ENCODE results near the gene C8A. TPM values are rescaled to one million over a fixed set of nuclear protein-coding genes. Genes with fewer than 3 reads are reported as not detected.
A peak's percentile ranks its signal among the peaks of the same experiment; 100 is the strongest.

The C8A gene
- total and polyA plus RNA-seq, 2 experiments from 2014 or later: not detected

- TF ChIP-seq EZH2phosphoT487 (IDR thresholded peaks at IDR 0.05; ENCODE audit: insufficient read depth, low read depth): 0 out of 2 replicates have a peak, but pooled peaks have one; percentile 53
- TF ChIP-seq EZH2 (IDR thresholded peaks at IDR 0.05; ENCODE audit: insufficient read depth, poor library complexity, severe bottlenecking): no peak
- Histone ChIP-seq H3F3A (ENCODE audit: insufficient read depth) (no peaks in the 10 kb centered on the region), H3K4me2 (ENCODE audit: unreplicated experiment) (peak overlapping the region; percentile 67), H3K9ac (peak overlapping the region; percentile 57), H4K20me1 (ENCODE audit: insufficient read depth) (no peaks in the 10 kb centered on the region), H3K36me3 (ENCODE audit: low read depth) (no peaks in the 10 kb centered on the region), H3K9me2 (ENCODE audit: insufficient read depth) (no peaks in the 10 kb centered on the region), H3K27me3 (replicated peaks; ENCODE audit: insufficient read depth) (no peaks in the 10 kb centered on the region), H3K79me2 (ENCODE audit: insufficient read depth) (no peaks in the 10 kb centered on the region), H3K27ac (peak overlapping the region; percentile 77), H3K4me1 (ENCODE audit: insufficient read depth) (peaks cover 16% of the 10 kb centered on the region), H3K9me3 (ENCODE audit: low read depth) (no peaks in the 10 kb centered on the region), H2AFZ (peak overlapping the region; percentile 66; the same call in 1 of the 2 replicates), H3K4me3 (peak overlapping the region; percentile 53)
- DNase-seq: peak; percentile 97
- in situ Hi-C loops (cut with MboI): loop anchor here (10.0 to 25.0 kb wide), 3 partner anchors 143 to 1330 kb away; no protein-coding TSS in a partner anchor
- 1% methylated on average over 8 of the region's 8 CpGs for WGBS, 2 experiments (ENCODE audit: low coverage in 1 of 2, low lambda C conversion rate in 2 of 2, missing lambda C conversion rate in 2 of 2)
Measured at GRCh38 chr1:56831871-56832693, 22.5 kb upstream of the C8A start.

DNA sequence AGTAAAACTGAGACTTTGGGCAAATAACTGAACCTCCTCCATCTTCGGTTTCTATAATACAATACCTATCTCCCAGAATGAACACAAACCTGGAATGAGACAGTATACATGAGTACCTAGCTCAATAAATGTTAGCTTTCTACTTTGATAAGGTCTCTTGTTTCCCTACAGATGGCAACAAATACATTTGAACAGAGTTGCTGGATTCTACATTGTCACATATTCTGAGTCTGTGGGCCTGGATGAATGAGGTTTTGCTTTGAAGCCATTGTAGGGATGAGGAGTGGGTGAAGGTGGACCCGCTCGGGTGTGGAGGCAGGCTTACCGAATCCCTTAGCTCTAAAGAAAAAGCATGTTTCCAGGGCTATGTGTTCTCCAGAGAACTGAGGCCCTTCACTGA lies 21.5 kb upstream of the C8A start:
- no peak overlapping the region for H3K4me2 ChIP-seq (ENCODE audit: unreplicated experiment)
- H3K4me3 ChIP-seq: no peak overlapping the region
- TF ChIP-seq EZH2phosphoT487 (IDR thresholded peaks at IDR 0.05; ENCODE audit: insufficient read depth, low read depth) (no peak), EZH2 (IDR thresholded peaks at IDR 0.05; ENCODE audit: insufficient read depth, poor library complexity, severe bottlenecking) (no peak)
- H3K27ac ChIP-seq: no peak overlapping the region
- no peak for DNase-seq
- H3K4me1 ChIP-seq (ENCODE audit: insufficient read depth): peaks cover 16% of the 10 kb centered on the region
- no peaks in the 10 kb centered on the region for H3K9me2 ChIP-seq (ENCODE audit: insufficient read depth)
- H3K27me3 ChIP-seq (replicated peaks; ENCODE audit: insufficient read depth): no peaks in the 10 kb centered on the region
- H3F3A ChIP-seq (ENCODE audit: insufficient read depth): no peaks in the 10 kb centered on the region
- no peaks in the 10 kb centered on the region for H3K79me2 ChIP-seq (ENCODE audit: insufficient read depth)
- H4K20me1 ChIP-seq (ENCODE audit: insufficient read depth): no peaks in the 10 kb centered on the region
- 97 to 100% methylated on average over 4 of the region's 4 CpGs for WGBS, 2 experiments (ENCODE audit: low coverage in 1 of 2, low lambda C conversion rate in 2 of 2, missing lambda C conversion rate in 2 of 2)
- 0 out of 2 replicates have a peak overlapping the region, but pooled peaks have one; percentile 1 for H2AFZ ChIP-seq
- H3K9me3 ChIP-seq (ENCODE audit: low read depth): no peaks in the 10 kb centered on the region
- no peak overlapping the region for H3K9ac ChIP-seq
- no peaks in the 10 kb centered on the region for H3K36me3 ChIP-seq (ENCODE audit: low read depth)
- in situ Hi-C loops (cut with MboI): loop anchor here (10.0 to 25.0 kb wide), 3 partner anchors 142 to 1329 kb away; no protein-coding TSS in a partner anchor

DNA sequence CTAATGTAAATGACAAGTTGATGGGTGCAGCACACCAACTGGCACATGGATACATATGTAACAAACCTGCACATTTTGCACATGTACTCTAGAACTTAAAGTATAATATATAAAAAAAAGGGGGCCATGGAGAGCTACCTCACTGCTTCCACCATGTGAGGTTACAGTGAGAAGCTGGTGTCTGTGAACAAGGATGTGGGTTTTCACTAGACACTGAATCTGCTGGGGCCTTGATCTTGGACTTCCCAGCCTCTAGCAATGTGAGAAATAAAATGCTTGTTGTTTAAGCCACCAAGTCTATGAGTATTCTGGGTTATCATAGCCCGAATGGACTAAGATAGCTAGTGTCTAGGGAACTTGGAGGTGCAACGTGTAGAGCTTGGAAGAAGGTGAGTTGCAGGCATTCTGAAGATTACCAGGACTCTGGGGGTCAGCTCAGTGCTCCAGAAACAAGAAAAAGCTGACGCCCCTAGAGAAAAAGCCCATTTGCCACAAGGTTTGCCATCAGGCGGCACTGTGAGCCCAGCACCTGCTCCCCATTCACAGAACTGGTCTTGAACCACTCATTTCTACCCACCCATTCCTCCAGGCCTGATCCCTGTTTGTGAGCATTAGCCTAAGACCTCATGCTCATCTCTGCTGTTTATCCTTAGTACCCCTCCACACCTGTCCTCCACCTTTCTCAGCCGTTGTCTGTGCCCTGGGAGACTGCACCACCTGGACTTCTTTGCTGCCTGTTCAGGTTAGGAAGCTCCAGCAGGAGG lies 20.3 kb upstream of the C8A start:
- TF ChIP-seq EZH2 (IDR thresholded peaks at IDR 0.05; ENCODE audit: insufficient read depth, poor library complexity, severe bottlenecking) (no peak), EZH2phosphoT487 (IDR thresholded peaks at IDR 0.05; ENCODE audit: insufficient read depth, low read depth) (no peak)
- WGBS, 2 experiments (ENCODE audit: low coverage in 1 of 2, low lambda C conversion rate in 2 of 2, missing lambda C conversion rate in 2 of 2): 72 to 79% methylated on average over 5 of the region's 5 CpGs
- H3K9ac ChIP-seq: no peak overlapping the region
- no peaks in the 10 kb centered on the region for H3K36me3 ChIP-seq (ENCODE audit: low read depth)
- in situ Hi-C loops (cut with MboI): loop anchor here (10.0 to 25.0 kb wide), 3 partner anchors 140 to 1328 kb away; no protein-coding TSS in a partner anchor
- no peak overlapping the region for H3K4me3 ChIP-seq
- H3K4me2 ChIP-seq (ENCODE audit: unreplicated experiment): no peak overlapping the region
- H2AFZ ChIP-seq: no peak overlapping the region
- H3F3A ChIP-seq (ENCODE audit: insufficient read depth): 0 out of 2 replicates have a peak, but pooled peaks cover 4% of the 10 kb centered on the region
- no peaks in the 10 kb centered on the region for H3K79me2 ChIP-seq (ENCODE audit: insufficient read depth)
- H3K9me3 ChIP-seq (ENCODE audit: low read depth): no peaks in the 10 kb centered on the region
- H3K4me1 ChIP-seq (ENCODE audit: insufficient read depth): peaks cover 16% of the 10 kb centered on the region
- H4K20me1 ChIP-seq (ENCODE audit: insufficient read depth): no peaks in the 10 kb centered on the region
- H3K27me3 ChIP-seq (replicated peaks; ENCODE audit: insufficient read depth): no peaks in the 10 kb centered on the region
- no peaks in the 10 kb centered on the region for H3K9me2 ChIP-seq (ENCODE audit: insufficient read depth)
- no peak overlapping the region for H3K27ac ChIP-seq
- no peak for DNase-seq

DNA sequence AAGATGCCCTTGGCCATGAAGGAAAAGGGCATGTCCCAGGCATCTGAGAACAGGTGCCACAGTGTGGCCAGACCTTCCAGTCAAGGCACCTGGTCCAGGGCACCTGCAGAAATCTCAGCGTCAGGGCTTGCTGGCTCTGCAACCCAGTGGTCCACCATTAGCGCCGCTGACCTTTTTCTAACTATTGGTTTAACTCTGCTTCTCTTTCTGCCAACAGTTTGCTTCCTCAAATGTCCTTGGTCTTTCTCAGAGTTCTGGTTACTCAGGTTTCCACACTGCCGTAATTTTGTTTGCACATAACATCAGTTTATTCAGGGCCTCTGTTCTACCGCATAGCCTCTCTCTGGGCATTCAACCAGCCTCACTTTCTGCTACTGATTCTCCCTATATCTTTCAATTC lies 18.9 kb upstream of the C8A start:
- Histone ChIP-seq H3K27ac (no peak overlapping the region), H3K27me3 (replicated peaks; ENCODE audit: insufficient read depth) (no peaks in the 10 kb centered on the region), H3K36me3 (ENCODE audit: low read depth) (no peaks in the 10 kb centered on the region), H3K79me2 (ENCODE audit: insufficient read depth) (no peaks in the 10 kb centered on the region), H3F3A (ENCODE audit: insufficient read depth) (0 out of 2 replicates have a peak, but pooled peaks cover 4% of the 10 kb centered on the region), H3K4me2 (ENCODE audit: unreplicated experiment) (no peak overlapping the region), H3K4me1 (ENCODE audit: insufficient read depth) (peaks cover 16% of the 10 kb centered on the region), H3K9me3 (ENCODE audit: low read depth) (no peaks in the 10 kb centered on the region), H2AFZ (no peak overlapping the region), H3K9me2 (ENCODE audit: insufficient read depth) (no peaks in the 10 kb centered on the region), H3K9ac (no peak overlapping the region), H3K4me3 (no peak overlapping the region), H4K20me1 (ENCODE audit: insufficient read depth) (no peaks in the 10 kb centered on the region)
- WGBS, 2 experiments (ENCODE audit: low coverage in 1 of 2, low lambda C conversion rate in 2 of 2, missing lambda C conversion rate in 2 of 2): 97 to 99% methylated on average over 5 of the region's 5 CpGs
- TF ChIP-seq EZH2 (IDR thresholded peaks at IDR 0.05; ENCODE audit: insufficient read depth, poor library complexity, severe bottlenecking) (no peak), EZH2phosphoT487 (IDR thresholded peaks at IDR 0.05; ENCODE audit: insufficient read depth, low read depth) (no peak)
- in situ Hi-C loops (cut with MboI): loop anchor here (10.0 to 25.0 kb wide), 3 partner anchors 139 to 1327 kb away; no protein-coding TSS in a partner anchor
- DNase-seq: no peak
